Measurements from ENCODE around the gene GRM7.

DNA sequence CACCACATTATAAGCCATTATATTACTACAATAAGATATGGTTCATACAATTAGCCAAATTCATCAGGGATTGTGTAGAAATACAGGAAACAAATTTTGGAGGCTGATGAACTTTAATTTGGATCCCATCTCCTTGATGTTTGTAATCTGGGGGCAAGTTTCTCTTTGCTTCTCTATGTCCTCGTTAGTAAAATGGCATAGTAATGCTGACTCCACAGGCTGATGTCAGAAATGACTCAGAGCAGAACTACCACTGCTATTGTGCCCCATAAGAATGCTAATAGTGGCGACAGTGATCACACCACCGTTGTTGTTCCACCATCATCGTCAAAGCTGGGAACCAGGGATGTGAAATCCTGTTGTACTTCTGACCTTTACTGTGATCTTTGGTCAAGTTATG lies 918.4 kb downstream of the GRM7 start:
- TF ChIP-seq, protein P1, sequence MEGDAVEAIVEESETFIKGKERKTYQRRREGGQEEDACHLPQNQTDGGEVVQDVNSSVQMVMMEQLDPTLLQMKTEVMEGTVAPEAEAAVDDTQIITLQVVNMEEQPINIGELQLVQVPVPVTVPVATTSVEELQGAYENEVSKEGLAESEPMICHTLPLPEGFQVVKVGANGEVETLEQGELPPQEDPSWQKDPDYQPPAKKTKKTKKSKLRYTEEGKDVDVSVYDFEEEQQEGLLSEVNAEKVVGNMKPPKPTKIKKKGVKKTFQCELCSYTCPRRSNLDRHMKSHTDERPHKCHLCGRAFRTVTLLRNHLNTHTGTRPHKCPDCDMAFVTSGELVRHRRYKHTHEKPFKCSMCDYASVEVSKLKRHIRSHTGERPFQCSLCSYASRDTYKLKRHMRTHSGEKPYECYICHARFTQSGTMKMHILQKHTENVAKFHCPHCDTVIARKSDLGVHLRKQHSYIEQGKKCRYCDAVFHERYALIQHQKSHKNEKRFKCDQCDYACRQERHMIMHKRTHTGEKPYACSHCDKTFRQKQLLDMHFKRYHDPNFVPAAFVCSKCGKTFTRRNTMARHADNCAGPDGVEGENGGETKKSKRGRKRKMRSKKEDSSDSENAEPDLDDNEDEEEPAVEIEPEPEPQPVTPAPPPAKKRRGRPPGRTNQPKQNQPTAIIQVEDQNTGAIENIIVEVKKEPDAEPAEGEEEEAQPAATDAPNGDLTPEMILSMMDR (IDR thresholded peaks at IDR 0.05), result no peak
- TF ChIP-seq POLR2A (IDR thresholded peaks at IDR 0.05), result no peak
